Ishikawa (cell line): ENCODE results near the gene SNN.

Source experiments
- CEBPB ChIP-seq: IDR thresholded peaks from 2 replicates; pipeline ENCODE4 v1.6.1; 2012
- CREB1 ChIP-seq: IDR thresholded peaks from 2 replicates; pipeline ENCODE4 v1.6.1; 2012; ENCODE audit warnings: low read depth
- EGR1 ChIP-seq: IDR thresholded peaks from 2 replicates; pipeline ENCODE4 v1.6.1; 2012
- EP300 ChIP-seq: IDR thresholded peaks from 2 replicates; pipeline ENCODE4 v1.6.1; 2012; ENCODE audit warnings: borderline replicate concordance
- FOXM1 ChIP-seq: IDR thresholded peaks from 2 replicates; pipeline ENCODE4 v1.6.1; 2012; ENCODE audit warnings: low read depth, borderline replicate concordance
- NFIC ChIP-seq: IDR thresholded peaks from 2 replicates; pipeline ENCODE4 v1.6.1; 2012
- RAD21 ChIP-seq: IDR thresholded peaks from 2 replicates; pipeline ENCODE4 v1.6.1; 2012; ENCODE audit warnings: low read depth
- TAF1 ChIP-seq: IDR thresholded peaks from 2 replicates; pipeline ENCODE4 v1.6.1; 2012; ENCODE audit warnings: low read depth, mild to moderate bottlenecking
- TCF12 ChIP-seq: IDR thresholded peaks from 2 replicates; pipeline ENCODE4 v1.6.1; 2012; ENCODE audit warnings: low read depth
- TEAD4 ChIP-seq: IDR thresholded peaks from 2 replicates; pipeline ENCODE4 v1.6.1; 2012
- YY1 ChIP-seq: IDR thresholded peaks from 2 replicates; pipeline ENCODE4 v1.6.1; 2012; ENCODE audit warnings: low read depth
- ZBTB7A ChIP-seq: IDR thresholded peaks from 2 replicates; pipeline ENCODE4 v1.6.1; 2012; ENCODE audit warnings: low read depth
- TF ChIP-seq, protein P1 (sequence below): IDR thresholded peaks from 2 replicates; pipeline ENCODE4 v1.6.1; 2012
- TF ChIP-seq, protein P2 (sequence below): IDR thresholded peaks from 2 replicates; pipeline ENCODE4 v1.6.1; 2012; ENCODE audit warnings: low read depth, mild to moderate bottlenecking
- TF ChIP-seq, protein P3 (sequence below): IDR thresholded peaks from 2 replicates; pipeline ENCODE4 v1.6.1; 2012

The SNN gene

DNA sequence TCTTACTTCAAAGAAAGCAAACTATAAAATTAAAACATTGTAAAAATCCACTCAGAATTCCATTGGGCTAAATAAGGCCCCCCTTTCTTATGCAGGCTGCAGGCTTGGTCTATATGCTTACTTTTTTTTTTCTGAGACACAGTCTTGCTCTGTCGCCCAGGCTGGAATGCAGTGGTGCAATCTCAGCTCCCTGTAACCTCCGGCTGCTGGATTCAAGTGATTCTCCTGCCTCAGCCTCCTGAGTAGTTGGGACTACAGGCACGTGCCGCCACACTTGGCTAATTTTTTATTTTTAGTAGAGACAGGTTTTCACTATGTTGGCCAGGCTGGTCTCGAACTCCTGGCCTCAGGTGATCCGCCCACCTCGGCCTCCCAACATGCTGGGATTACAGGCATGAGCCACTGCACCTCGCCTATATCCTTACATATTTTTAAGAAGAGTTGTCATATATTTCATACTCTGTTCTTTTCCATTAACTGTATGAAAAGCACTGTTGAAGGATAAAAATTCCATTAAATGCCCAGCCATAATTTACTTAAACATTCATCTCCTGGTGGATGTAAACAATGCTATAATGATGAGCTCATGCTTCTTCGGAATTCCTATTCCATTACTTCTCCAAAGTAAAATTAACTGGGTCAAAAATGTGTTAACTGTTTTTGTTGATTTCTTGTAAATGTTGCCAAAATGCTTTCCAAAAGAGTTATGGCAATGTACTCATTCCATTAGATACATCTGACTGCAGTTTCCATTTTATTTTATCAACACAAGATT lies 17.8 kb downstream of the SNN start:
- TF ChIP-seq TEAD4: peak; percentile 44; the same call in 1 of the 2 replicates
- TF ChIP-seq FOXM1: no peak

DNA sequence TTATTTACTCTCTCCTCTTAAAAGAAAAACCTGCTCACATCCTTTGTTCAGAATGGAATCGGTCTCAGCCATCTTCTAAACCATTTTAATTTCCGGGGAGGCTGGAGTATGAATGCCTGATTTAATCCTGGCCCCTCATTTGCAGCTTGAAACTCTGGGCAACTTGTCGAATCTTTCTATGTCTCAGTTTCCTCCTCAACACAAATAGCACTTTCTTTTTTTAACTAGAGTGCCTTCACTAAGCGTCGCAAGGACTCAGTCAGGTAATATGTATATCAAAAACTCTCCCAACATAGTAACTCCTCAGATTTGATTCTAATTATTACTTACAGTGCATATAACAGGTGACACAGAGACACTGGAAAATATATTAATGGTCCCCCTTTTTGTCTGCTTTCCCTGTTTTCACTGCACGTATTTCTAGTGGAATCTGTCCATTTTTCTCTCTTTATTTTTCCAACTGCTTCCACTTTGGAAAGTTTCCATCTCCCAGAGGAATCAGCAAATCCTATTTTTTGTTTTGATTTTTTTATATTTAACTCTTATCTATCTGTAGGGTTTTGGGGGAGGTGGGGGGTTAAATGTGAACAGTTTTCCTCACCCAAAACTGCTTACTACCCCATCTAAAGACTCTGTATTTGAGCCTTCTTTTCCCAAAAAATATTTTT lies 18.6 kb downstream of the SNN start:
- TF ChIP-seq CREB1 (no peak), RAD21 (no peak), EP300 (no peak), CEBPB (no peak), TCF12 (no peak)
- TF ChIP-seq, protein P1, sequence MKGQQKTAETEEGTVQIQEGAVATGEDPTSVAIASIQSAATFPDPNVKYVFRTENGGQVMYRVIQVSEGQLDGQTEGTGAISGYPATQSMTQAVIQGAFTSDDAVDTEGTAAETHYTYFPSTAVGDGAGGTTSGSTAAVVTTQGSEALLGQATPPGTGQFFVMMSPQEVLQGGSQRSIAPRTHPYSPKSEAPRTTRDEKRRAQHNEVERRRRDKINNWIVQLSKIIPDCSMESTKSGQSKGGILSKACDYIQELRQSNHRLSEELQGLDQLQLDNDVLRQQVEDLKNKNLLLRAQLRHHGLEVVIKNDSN: no peak

DNA sequence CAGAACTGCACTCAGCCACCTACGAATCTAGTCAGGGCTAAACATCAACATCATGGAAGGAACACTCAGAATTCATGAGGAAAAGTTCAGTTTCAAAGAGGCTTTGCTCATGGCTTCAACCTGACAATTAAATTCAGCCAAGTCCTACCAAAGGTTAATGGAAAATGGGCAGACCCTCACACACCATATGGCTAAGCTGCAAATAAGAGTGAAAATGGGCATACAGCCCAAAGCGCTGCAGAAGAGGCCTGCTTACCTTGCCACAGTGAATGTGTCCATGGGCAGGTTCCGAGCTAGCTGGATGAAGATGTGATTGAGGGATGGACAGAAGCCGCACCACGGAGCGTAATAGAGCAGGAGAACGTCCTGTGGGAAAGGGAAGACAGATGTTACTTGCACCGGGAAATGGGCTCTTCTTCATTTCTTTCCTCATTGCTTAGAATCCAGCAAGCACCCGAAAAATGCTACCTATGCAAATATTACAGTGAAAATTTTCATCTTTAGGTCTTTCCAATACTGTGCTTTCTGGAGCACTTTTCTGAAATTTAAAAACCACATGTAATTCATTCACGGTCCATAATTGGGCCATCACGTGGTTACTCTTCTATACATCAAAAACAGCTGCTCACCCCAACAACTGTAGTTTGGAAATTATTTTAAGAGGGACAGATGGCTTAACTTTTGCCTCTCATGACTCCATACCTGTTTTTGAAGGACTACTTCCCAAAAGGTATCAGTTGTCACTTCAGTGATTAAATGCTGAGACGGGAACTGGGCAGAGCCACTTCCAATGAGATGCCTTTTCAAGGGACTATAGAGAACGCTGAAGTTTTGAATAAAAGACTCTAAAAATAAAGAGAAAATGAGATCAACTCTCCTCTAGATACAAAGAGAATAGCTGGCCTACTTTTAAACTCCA lies 19.6 kb downstream of the SNN start:
- TF ChIP-seq, protein P1: no peak
- TF ChIP-seq TCF12: no peak
- TF ChIP-seq EGR1: no peak
- no peak for TF ChIP-seq EP300
- no peak for TF ChIP-seq TAF1
- TF ChIP-seq, protein P2, sequence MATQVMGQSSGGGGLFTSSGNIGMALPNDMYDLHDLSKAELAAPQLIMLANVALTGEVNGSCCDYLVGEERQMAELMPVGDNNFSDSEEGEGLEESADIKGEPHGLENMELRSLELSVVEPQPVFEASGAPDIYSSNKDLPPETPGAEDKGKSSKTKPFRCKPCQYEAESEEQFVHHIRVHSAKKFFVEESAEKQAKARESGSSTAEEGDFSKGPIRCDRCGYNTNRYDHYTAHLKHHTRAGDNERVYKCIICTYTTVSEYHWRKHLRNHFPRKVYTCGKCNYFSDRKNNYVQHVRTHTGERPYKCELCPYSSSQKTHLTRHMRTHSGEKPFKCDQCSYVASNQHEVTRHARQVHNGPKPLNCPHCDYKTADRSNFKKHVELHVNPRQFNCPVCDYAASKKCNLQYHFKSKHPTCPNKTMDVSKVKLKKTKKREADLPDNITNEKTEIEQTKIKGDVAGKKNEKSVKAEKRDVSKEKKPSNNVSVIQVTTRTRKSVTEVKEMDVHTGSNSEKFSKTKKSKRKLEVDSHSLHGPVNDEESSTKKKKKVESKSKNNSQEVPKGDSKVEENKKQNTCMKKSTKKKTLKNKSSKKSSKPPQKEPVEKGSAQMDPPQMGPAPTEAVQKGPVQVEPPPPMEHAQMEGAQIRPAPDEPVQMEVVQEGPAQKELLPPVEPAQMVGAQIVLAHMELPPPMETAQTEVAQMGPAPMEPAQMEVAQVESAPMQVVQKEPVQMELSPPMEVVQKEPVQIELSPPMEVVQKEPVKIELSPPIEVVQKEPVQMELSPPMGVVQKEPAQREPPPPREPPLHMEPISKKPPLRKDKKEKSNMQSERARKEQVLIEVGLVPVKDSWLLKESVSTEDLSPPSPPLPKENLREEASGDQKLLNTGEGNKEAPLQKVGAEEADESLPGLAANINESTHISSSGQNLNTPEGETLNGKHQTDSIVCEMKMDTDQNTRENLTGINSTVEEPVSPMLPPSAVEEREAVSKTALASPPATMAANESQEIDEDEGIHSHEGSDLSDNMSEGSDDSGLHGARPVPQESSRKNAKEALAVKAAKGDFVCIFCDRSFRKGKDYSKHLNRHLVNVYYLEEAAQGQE: no peak
- no peak for TF ChIP-seq YY1
- TF ChIP-seq ZBTB7A: no peak
- TF ChIP-seq CREB1: no peak
- no peak for TF ChIP-seq CEBPB
- TF ChIP-seq TEAD4: no peak
- no peak for TF ChIP-seq NFIC
- TF ChIP-seq RAD21: no peak
- TF ChIP-seq, protein P3, sequence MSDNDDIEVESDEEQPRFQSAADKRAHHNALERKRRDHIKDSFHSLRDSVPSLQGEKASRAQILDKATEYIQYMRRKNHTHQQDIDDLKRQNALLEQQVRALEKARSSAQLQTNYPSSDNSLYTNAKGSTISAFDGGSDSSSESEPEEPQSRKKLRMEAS: no peak
- TF ChIP-seq FOXM1: no peak

DNA sequence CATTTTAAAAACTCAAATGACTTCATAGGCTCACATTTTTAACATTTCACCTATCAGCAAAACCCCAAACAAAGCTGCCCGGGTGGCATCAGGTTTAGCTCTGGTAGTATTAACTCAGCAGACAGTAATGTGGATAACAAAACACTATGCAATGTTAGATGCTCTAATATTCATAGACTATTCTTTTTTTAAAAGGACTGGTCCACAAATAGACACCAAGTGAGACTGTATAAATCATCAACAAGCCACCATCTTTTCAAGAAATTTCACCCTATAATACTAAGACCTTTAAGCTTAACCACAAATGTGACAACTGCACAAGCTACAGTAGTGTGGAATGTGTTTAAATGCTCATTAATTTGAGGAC lies 20.2 kb downstream of the SNN start:
- TF ChIP-seq, protein P2: no peak
- TF ChIP-seq YY1 (no peak), TAF1 (no peak)

DNA sequence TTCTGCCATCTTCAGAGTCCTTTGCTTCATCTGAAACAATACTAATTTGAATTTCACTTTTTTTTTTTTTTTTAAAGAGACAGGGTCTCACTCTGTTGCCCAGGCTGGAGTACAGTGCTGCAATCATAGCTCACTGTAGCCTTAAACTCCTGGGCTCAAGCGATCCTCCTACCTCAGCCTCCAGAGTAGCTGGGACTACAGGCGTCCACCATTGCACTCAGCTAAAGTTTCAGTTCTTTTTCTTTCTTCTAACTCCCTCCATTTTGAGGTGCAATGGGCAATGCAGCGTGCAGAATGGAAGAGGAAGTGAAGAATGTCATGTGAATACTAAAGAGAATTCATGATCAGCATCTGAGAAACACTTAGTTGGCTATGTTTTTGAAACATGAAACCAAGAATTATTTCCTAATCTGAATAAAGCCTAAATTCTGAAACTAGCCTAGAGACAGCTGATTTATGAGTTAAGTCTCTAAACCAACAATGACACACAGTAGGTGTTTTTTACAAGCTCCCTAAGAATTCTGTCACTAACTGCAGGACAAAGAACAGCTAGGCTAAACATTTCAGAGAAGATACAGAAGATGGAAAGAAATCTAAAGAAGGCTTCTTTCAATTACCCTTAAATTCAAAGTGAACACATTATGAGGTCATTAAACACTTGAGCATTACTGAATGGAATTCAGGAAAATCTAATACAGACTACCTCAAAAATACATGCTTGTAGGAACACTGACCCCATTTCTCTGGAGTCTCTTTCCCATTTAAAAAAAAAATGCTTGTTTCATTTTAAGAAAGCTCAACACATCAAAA lies 21.0 kb downstream of the SNN start:
- TF ChIP-seq, protein P2: no peak
- TF ChIP-seq, protein P1: no peak
- no peak for TF ChIP-seq TCF12
- no peak for TF ChIP-seq TAF1
- TF ChIP-seq ZBTB7A: no peak
- no peak for TF ChIP-seq EP300
- TF ChIP-seq, protein P3: no peak
- TF ChIP-seq RAD21: no peak
- no peak for TF ChIP-seq TEAD4
- no peak for TF ChIP-seq YY1
- TF ChIP-seq CEBPB: no peak
- TF ChIP-seq CREB1: no peak
- TF ChIP-seq NFIC: no peak
- no peak for TF ChIP-seq EGR1
- TF ChIP-seq FOXM1: no peak
